Neural cell (in vitro differentiated cells): ENCODE measurements around the gene ABCC9. TPM values are rescaled to one million over a fixed set of nuclear protein-coding genes. Genes with fewer than 3 reads are reported as not detected.

Experiments
- H2AFZ ChIP-seq: fragments of 200-600, 300-800 bp; sonication (generic), shearing (Covaris generic); 2 replicates; pipeline ENCODE4 v1.6.0; 2014; ENCODE audit warnings: low read depth, mild to moderate bottlenecking, antibody characterized with exemption, low read length, moderate library complexity
- H3F3A ChIP-seq: fragments of 200-600 bp; shearing (Covaris generic); 2 replicates; pipeline ENCODE4 v1.6.1; 2016; ENCODE audit warnings: mild to moderate bottlenecking, moderate library complexity, mixed read lengths, antibody characterized with exemption, low read length; ENCODE audit not compliant: insufficient read depth, poor library complexity, severe bottlenecking
- H3K27ac ChIP-seq: fragments of 200-600, 300-800 bp; sonication (generic), shearing (Covaris generic); 2 replicates; pipeline ENCODE4 v1.5.1; 2014; ENCODE audit warnings: mild to moderate bottlenecking, low read length, moderate library complexity
- H3K27me3 ChIP-seq: fragments of 300-800, 200-600 bp; sonication (generic), shearing (Covaris generic); 2 replicates; pipeline ENCODE4 v1.6.0; 2014; ENCODE audit warnings: mild to moderate bottlenecking, low read depth, low read length, moderate library complexity; ENCODE audit not compliant: insufficient read depth
- H3K36me3 ChIP-seq: fragments of 300-800, 200-600 bp; sonication (generic), shearing (Covaris generic); 2 replicates; pipeline ENCODE4 v1.5.1; 2014; ENCODE audit warnings: mild to moderate bottlenecking, antibody characterized with exemption, low read length, moderate library complexity; ENCODE audit not compliant: insufficient read depth
- H3K4me2 ChIP-seq: fragments of 300-800, 200-600 bp; sonication (generic), shearing (Covaris generic); 2 replicates; pipeline ENCODE4 v1.6.0; 2014; ENCODE audit warnings: mild to moderate bottlenecking, low read length
- H3K4me3 ChIP-seq: fragments of 300-800, 200-600 bp; sonication (generic), shearing (Covaris generic); 2 replicates; pipeline ENCODE4 v1.5.1; 2014; ENCODE audit warnings: mild to moderate bottlenecking, low read length, moderate library complexity
- H3K79me2 ChIP-seq: fragments of 200-600 bp; shearing (Covaris generic); replicated peaks from 2 replicates; pipeline ENCODE4 v1.6.0; 2014; ENCODE audit warnings: mild to moderate bottlenecking, low read length, moderate library complexity; ENCODE audit not compliant: insufficient read depth
- H3K9ac ChIP-seq: fragments of 300-800, 200-600 bp; sonication (generic), shearing (Covaris generic); 2 replicates; pipeline ENCODE4 v1.6.1; 2016; ENCODE audit warnings: mild to moderate bottlenecking, low read length, mixed read lengths
- H3K9me2 ChIP-seq: fragments of 200-600 bp; shearing (Covaris generic); 2 replicates; pipeline ENCODE4 v1.6.1; 2016; ENCODE audit warnings: mild to moderate bottlenecking, low read length, mixed read lengths; ENCODE audit not compliant: insufficient read depth
- H3K9me3 ChIP-seq: fragments of 200-600, 300-800 bp; sonication (generic), shearing (Covaris generic); 2 replicates; pipeline ENCODE4 v1.6.1; 2016; ENCODE audit warnings: mild to moderate bottlenecking, mixed run types, low read length, moderate library complexity, mixed read lengths
- H4K20me1 ChIP-seq: fragments of 200-600 bp; shearing (Covaris generic); 2 replicates; pipeline ENCODE4 v1.6.1; 2016; ENCODE audit warnings: mild to moderate bottlenecking, mixed run types; ENCODE audit not compliant: insufficient read depth
- EP300 ChIP-seq: fragments of 450-650 bp; conservative IDR thresholded peaks from 2 replicates; pipeline ENCODE4 v1.6.1; 2014; ENCODE audit warnings: antibody characterized with exemption, mild to moderate bottlenecking, moderate library complexity; ENCODE audit not compliant: poor library complexity, severe bottlenecking
- EZH2 ChIP-seq: fragments of 200-600, 300-800 bp; shearing (Covaris generic), sonication (generic); IDR thresholded peaks from 2 replicates; pipeline ENCODE4 v1.6.1; 2014; ENCODE audit warnings: antibody characterized with exemption, low read length, borderline replicate concordance, mild to moderate bottlenecking; ENCODE audit not compliant: insufficient read depth, poor library complexity, severe bottlenecking
- MXI1 ChIP-seq: fragments of 450-650 bp; conservative IDR thresholded peaks from 2 replicates; pipeline ENCODE4 v1.6.1; 2014; ENCODE audit warnings: antibody characterized with exemption, mild to moderate bottlenecking; ENCODE audit not compliant: poor library complexity, severe bottlenecking
- POLR2AphosphoS5 ChIP-seq: IDR thresholded peaks from 2 replicates; pipeline ENCODE4 v1.6.1; 2012
- RAD21 ChIP-seq: fragments of 450-650 bp; conservative IDR thresholded peaks from 2 replicates; pipeline ENCODE4 v1.6.1; 2014; ENCODE audit warnings: antibody characterized with exemption, mild to moderate bottlenecking, moderate library complexity
- SMC3 ChIP-seq: fragments of 450-650 bp; conservative IDR thresholded peaks from 2 replicates; pipeline ENCODE4 v1.6.1; 2014; ENCODE audit warnings: antibody characterized with exemption, mild to moderate bottlenecking, moderate library complexity; ENCODE audit not compliant: poor library complexity
- TAF1 ChIP-seq: IDR thresholded peaks from 2 replicates; pipeline ENCODE4 v1.6.1; 2012; ENCODE audit warnings: low read depth
- polyA plus RNA-seq: library from polyadenylated mRNA; depleted of rRNA; stranded (reverse); fragments of >200 nt; gene quantifications from 2 replicates; pipeline ENCODE4 v1.2.3, GENCODE V29; 2014
- TF ChIP-seq, protein P1 (sequence below): fragments of 450-650 bp; IDR thresholded peaks from 2 replicates; pipeline ENCODE4 v1.5.1; 2014; ENCODE audit warnings: antibody characterized with exemption, mild to moderate bottlenecking, moderate library complexity; ENCODE audit not compliant: poor library complexity, severe bottlenecking
- TF ChIP-seq, protein P2 (sequence below): IDR thresholded peaks from 2 replicates; pipeline ENCODE4 v1.6.1; 2012; ENCODE audit warnings: borderline replicate concordance

ABCC9 gene
- polyA plus RNA-seq, 1 donor from 2014 or later = 0.32 TPM

GRCh38 chr12:21851151-21851550, 90.1 kb downstream of the ABCC9 start:
- Histone ChIP-seq H3K79me2 (no peaks in the 10 kb centered on the region), H3F3A (no peaks in the 10 kb centered on the region), H3K27me3 (no peaks in the 10 kb centered on the region), H3K9me2 (no peaks in the 10 kb centered on the region), H3K4me2 (no peak overlapping the region), H3K27ac (no peak overlapping the region), H3K9ac (no peak overlapping the region), H3K36me3 (no peaks in the 10 kb centered on the region), H4K20me1 (no peaks in the 10 kb centered on the region), H3K4me3 (no peak overlapping the region), H3K9me3 (no peaks in the 10 kb centered on the region), H2AFZ (no peak overlapping the region)
- TF ChIP-seq RAD21 (no peak), TAF1 (no peak), SMC3 (no peak), EP300 (no peak), POLR2AphosphoS5 (no peak), EZH2 (no peak), MXI1 (no peak)
- TF ChIP-seq, protein P1, sequence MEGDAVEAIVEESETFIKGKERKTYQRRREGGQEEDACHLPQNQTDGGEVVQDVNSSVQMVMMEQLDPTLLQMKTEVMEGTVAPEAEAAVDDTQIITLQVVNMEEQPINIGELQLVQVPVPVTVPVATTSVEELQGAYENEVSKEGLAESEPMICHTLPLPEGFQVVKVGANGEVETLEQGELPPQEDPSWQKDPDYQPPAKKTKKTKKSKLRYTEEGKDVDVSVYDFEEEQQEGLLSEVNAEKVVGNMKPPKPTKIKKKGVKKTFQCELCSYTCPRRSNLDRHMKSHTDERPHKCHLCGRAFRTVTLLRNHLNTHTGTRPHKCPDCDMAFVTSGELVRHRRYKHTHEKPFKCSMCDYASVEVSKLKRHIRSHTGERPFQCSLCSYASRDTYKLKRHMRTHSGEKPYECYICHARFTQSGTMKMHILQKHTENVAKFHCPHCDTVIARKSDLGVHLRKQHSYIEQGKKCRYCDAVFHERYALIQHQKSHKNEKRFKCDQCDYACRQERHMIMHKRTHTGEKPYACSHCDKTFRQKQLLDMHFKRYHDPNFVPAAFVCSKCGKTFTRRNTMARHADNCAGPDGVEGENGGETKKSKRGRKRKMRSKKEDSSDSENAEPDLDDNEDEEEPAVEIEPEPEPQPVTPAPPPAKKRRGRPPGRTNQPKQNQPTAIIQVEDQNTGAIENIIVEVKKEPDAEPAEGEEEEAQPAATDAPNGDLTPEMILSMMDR = no peak
- TF ChIP-seq, protein P2, sequence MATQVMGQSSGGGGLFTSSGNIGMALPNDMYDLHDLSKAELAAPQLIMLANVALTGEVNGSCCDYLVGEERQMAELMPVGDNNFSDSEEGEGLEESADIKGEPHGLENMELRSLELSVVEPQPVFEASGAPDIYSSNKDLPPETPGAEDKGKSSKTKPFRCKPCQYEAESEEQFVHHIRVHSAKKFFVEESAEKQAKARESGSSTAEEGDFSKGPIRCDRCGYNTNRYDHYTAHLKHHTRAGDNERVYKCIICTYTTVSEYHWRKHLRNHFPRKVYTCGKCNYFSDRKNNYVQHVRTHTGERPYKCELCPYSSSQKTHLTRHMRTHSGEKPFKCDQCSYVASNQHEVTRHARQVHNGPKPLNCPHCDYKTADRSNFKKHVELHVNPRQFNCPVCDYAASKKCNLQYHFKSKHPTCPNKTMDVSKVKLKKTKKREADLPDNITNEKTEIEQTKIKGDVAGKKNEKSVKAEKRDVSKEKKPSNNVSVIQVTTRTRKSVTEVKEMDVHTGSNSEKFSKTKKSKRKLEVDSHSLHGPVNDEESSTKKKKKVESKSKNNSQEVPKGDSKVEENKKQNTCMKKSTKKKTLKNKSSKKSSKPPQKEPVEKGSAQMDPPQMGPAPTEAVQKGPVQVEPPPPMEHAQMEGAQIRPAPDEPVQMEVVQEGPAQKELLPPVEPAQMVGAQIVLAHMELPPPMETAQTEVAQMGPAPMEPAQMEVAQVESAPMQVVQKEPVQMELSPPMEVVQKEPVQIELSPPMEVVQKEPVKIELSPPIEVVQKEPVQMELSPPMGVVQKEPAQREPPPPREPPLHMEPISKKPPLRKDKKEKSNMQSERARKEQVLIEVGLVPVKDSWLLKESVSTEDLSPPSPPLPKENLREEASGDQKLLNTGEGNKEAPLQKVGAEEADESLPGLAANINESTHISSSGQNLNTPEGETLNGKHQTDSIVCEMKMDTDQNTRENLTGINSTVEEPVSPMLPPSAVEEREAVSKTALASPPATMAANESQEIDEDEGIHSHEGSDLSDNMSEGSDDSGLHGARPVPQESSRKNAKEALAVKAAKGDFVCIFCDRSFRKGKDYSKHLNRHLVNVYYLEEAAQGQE = no peak

GRCh38 chr12:21850419-21850818, 90.8 kb downstream of the ABCC9 start:
- Histone ChIP-seq H3K4me3 (no peak overlapping the region), H3K9me3 (no peaks in the 10 kb centered on the region), H3K36me3 (no peaks in the 10 kb centered on the region), H3K4me2 (no peak overlapping the region), H4K20me1 (no peaks in the 10 kb centered on the region), H3K79me2 (no peaks in the 10 kb centered on the region), H3F3A (no peaks in the 10 kb centered on the region), H2AFZ (no peak overlapping the region), H3K9ac (no peak overlapping the region), H3K27me3 (no peaks in the 10 kb centered on the region), H3K9me2 (no peaks in the 10 kb centered on the region), H3K27ac (no peak overlapping the region)
- TF ChIP-seq, protein P2 = no peak
- TF ChIP-seq TAF1 (no peak), EZH2 (no peak), MXI1 (no peak), POLR2AphosphoS5 (no peak), SMC3 (no peak), EP300 (no peak), RAD21 (no peak)
- TF ChIP-seq, protein P1 = no peak
